Measurements from ENCODE around the gene ZNF528. TPM values are rescaled to one million over a fixed set of nuclear protein-coding genes. Genes with fewer than 3 reads are reported as not detected.

Gene ZNF528
- total RNA-seq, 1 donor from 2014 or later = 5.2 TPM

DNA sequence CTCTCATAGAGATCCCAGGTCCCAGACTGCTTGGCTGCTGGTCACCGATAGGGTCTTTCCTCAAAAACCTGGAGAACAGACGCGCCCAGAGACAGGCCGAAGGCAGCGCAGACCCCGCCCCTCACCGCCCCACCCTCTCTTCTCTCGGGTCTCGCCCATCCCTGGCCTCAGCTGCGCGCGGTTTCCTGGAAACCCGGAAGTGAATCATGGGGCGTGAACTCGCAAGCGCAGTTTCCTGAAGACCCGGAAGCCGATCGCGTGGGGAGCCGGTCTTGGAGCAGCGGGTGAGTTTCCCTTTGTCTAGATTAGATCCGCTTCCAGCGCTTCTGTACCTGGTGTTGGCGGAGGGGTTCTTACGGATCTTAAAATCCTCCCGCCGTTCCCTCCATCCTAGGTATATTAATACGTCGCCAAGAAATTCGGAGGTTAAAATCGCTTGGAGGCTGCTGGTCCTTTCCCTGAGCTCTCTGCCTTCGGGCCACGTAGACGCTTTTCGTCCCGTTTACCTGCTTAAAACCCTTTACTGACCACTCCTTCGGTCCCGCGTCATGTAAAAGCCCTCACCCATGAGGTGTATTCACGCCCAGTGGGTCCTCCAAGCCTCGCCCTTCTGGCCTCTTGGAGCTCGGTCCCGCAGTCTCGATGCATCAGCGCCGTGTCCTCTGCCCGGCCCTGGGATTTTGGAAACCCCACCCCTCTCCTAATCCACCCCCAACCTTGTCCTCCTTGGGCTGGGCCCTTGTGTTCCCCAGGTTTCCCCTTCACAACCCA lies 55.9 kb downstream of the ZNF528 start, which contains the start of gene ZNF578:
Gene ZNF578, plus strand, starts transcription at position 230 of the 771 bp plus-strand sequence. CDS start 48,293 bp downstream, outside the sequence.
- intact Hi-C loops (cut with micrococcal nuclease) = no loop called here
- H3K4me3 Mint-ChIP-seq (ENCODE audit: low read depth) = peak within 1 kb of the TSS; percentile 52
- peak; percentile 32 for DNase-seq (ENCODE audit: low spot score)
- no peaks in the 10 kb centered on the region for H3K27me3 Mint-ChIP-seq (ENCODE audit: low read depth)
- H3K36me3 Mint-ChIP-seq (ENCODE audit: low read depth) = peaks cover 14% of the 10 kb centered on the region
- peaks cover 75% of the 10 kb centered on the region for H3K9me3 Mint-ChIP-seq
- peaks cover 5% of the 10 kb centered on the region for H3K4me1 Mint-ChIP-seq (ENCODE audit: low read depth)
- no peak within 1 kb of the TSS for H3K27ac Mint-ChIP-seq

DNA sequence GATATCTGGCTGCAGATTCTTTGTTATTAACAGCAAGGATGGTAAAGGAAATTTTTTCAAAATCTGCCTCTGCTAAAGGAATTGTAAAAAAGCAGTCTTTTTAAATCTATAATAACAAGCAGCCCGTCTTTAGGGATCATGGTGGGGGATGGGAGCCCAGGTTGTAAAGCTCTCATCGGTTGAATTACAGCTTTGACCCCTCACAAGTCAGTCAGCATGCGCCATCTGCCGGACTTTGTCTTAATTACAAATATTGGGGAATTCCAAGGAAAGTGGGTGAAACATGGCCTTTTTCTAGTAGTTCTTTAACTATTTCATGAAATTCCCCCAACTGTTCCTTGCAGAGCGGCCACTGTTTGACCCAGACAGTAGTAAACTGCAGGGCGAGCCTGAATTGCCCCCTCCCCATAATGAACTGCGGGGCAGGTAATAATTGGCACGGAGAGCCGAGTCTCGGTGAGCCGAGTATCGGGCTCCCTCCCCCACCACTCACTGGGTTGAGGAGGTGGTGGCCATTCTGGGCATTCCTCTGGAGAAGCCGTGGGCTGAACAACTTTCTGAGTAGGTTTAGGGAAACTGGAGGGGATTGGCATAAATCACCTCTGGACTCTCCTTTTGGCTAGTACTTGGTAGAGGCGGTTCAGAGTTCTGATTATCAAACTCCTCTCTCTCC lies 67.3 kb downstream of the ZNF528 start:
- Mint-ChIP-seq H3K4me1 (ENCODE audit: low read depth) (no peaks in the 10 kb centered on the region), H3K27me3 (ENCODE audit: low read depth) (no peaks in the 10 kb centered on the region), H3K27ac (no peak overlapping the region), H3K4me3 (ENCODE audit: low read depth) (no peak overlapping the region), H3K9me3 (peaks cover 72% of the 10 kb centered on the region), H3K36me3 (ENCODE audit: low read depth) (no peaks in the 10 kb centered on the region)
- no peak for DNase-seq (ENCODE audit: low spot score)
- intact Hi-C loops (cut with micrococcal nuclease) = no loop called here

Other genes with a start within 250 kb of the ZNF528 start
- 7.2 and 8.8 TPM in 2 replicates for gene ZNF836, start 226.2 kb upstream of the ZNF528 start, total RNA-seq
- 218 and 225 TPM in 2 replicates for gene PPP2R1A, start 207.8 kb upstream of the ZNF528 start, total RNA-seq
- gene ZNF766, start 128.3 kb upstream of the ZNF528 start, total RNA-seq = 15.9 and 18.2 TPM in 2 replicates
- gene ZNF480, start 100.7 kb upstream of the ZNF528 start, total RNA-seq = 3.2 and 3.6 TPM in 2 replicates
- 0.50 and 1.1 TPM in 2 replicates for gene ZNF610, start 61.6 kb upstream of the ZNF528 start, total RNA-seq
- gene ZNF880, start 27.9 kb upstream of the ZNF528 start, total RNA-seq = 8.1 and 10.0 TPM in 2 replicates
- gene ZNF534, start 31.3 kb downstream of the ZNF528 start, total RNA-seq = not detected in 2 replicates
- gene ZNF578, start 55.7 kb downstream of the ZNF528 start, total RNA-seq = 0.21 and 0.30 TPM in 2 replicates
- gene ZNF808, start 129.8 kb downstream of the ZNF528 start, total RNA-seq = 20.7 and 22.6 TPM in 2 replicates
- gene ZNF701, start 172.4 kb downstream of the ZNF528 start, total RNA-seq = 17.1 and 17.8 TPM in 2 replicates
- gene ZNF83, start 240.5 kb downstream of the ZNF528 start, total RNA-seq = 23.1 and 24.1 TPM in 2 replicates

Measured in activated T-helper 2 cell treated with anti-CD3 and anti-CD28 coated beads, Interferon-gamma antibody, Interleukin-2, Interleukin-4, amounts not matched to agents 10 μg/mL and 5 μg/mL and 100 μg/mL, durations not matched to agents 14 hours and 24 hours and 36 hours (primary cell).